GM12874 (cell line): ENCODE results near the gene MED9.
A peak's percentile ranks its signal among the peaks of the same experiment; 100 is the strongest.

Source experiments
- CTCF ChIP-seq: IDR thresholded peaks from 2 replicates; pipeline ENCODE4 v1.5.1; 2011; ENCODE audit warnings: low read depth, mild to moderate bottlenecking, control low read depth, low read length, moderate library complexity; ENCODE audit not compliant: insufficient read depth

The MED9 gene

GRCh38 chr17:17437893-17438292 is 38.9 kb upstream of the MED9 start:
- no peak for TF ChIP-seq CTCF

- TF ChIP-seq CTCF = peak; percentile 85
These were observed 36.6 kb upstream of the MED9 start for GRCh38 chr17:17440010-17440843.

DNA sequence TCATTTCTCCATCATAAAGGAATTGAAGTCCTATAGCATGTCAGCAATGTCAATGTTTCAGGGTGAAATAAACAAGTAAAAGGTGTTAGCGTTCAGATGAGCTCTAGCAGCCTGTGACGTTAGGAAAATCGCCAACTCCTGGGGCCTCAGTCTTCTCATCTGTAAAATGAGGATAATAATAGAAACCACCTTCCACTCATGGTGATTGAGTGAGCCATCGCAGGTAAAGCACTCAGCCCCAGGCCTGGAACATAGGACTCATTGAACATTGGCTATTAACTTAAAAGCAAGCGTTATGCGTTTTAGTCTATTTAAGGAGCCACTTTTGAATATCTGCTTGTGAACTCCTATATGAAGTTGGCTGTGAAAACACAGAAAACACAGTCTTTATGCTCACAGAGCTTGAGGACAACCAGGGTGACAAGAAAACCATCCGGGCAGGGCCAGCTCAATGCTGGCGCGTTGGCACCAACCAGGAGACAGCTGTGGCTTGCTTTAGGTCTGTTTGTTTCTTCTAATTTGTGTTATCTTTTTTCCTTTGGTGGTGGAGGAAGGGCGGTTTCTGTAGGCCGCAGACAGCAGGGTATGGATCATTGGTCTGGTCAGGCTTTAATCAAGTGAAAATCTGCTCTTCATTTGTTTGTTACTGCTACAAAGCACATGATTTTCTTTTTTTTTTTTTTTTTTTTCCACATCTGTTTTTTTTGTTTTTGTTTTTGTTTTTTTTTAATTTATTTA is 35.7 kb upstream of the MED9 start:
- TF ChIP-seq CTCF = no peak

GRCh38 chr17:17443173-17443572 is 33.6 kb upstream of the MED9 start:
- TF ChIP-seq CTCF = no peak

DNA sequence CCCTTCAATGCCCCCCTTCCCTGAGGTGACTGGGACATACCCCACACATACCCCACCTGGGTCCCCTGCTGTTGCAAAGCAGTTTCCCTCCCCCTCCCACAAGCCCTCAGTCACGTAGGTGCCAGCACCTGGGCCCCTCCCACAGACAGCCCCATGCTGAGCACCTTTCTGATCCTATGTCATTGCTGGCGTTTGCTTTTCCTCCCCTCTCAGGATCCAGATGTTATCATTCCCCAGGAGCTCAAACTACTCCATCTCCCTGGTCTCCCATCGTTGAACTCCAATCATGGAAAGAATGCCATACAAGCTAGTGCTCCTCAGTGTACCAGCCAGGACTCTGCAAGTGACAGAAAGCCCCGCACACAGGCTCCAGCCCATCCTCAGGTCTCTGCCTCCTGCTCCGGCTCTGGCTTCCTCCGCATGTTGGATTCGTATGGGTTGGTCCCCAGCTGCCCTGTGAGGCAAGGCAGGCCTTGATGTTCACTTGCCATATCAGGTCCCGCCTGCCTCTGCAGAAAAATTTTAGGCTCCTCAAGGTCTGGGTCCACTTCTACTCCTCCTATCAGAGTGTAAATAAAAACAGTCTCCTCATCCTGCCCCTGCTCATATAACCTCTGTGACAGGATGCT is 31.4 kb upstream of the MED9 start:
- no peak for TF ChIP-seq CTCF

DNA sequence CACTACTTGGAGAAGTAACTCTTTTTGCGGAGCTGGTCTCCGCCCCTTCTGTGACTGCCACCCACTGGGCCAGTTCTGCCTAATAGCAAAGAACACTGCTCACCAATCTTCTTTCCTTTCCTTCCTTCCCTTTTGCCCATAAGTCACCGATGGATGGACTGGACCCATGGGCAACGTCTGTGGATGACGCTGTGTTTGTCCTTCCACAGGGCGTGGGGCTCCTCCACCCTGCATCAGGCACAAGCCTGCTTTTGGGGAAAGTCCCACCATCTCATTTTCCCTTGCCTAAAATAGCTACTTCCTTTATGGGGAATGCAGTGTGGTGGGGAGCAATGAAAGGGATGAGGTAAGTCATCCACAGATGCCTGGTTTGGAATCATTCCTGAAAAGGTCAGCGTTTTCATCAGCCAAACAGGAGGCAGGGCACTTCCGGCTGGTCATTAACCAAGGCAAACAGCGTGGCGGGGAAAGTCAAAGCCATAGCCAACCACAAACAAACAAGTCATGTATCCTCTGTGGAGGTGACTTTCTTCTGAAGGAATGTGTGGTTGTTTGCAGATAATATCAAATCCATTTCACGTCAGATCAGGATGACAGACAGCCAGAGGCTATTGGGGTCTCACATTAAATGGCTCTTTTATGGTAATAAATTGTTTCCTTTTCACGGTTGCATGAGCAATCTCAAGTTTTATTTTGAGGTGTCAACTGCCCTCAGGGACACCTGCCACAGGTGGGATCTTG is 30.7 kb upstream of the MED9 start:
- no peak for TF ChIP-seq CTCF
